Measurements from ENCODE around the gene KCNIP1. TPM values are rescaled to one million over a fixed set of nuclear protein-coding genes. Genes with fewer than 3 reads are reported as not detected.
A peak's percentile ranks its signal among the peaks of the same experiment; 100 is the strongest.

The KCNIP1 gene
- total and polyA plus RNA-seq, 2 of the 13 experiments (the other 11 are each of a cell fraction or from before 2014, with no cell fraction given): not detected

GRCh38 chr5:170517411-170517810 is 13.6 kb downstream of the KCNIP1 start:
- Histone ChIP-seq H3K27me3 (ENCODE audit: control insufficient read depth in 1 of 2, insufficient read depth in 2 of 2, low read length in 2 of 2) (peaks cover 0 to 5% of the 10 kb centered on the region in 2 experiments; a peak in 2 of 5 replicates), H3K36me3 (replicated peaks in 1 of 2; ENCODE audit: control insufficient read depth in 1 of 2, insufficient read depth in 2 of 2, low read length in 2 of 2) (no peaks in the 10 kb centered on the region), H2AFZ (ENCODE audit: low read length) (no peak overlapping the region), H3K27ac (ENCODE audit: extremely low read length, insufficient read depth, low read length) (no peak overlapping the region), H4K20me1 (ENCODE audit: insufficient read depth, low read length) (no peaks in the 10 kb centered on the region), H3K79me2 (ENCODE audit: insufficient read depth, low read length) (no peaks in the 10 kb centered on the region), H3K4me1 (ENCODE audit: insufficient read depth, low read length) (no peaks in the 10 kb centered on the region), H3K4me2 (ENCODE audit: low read depth, low read length) (no peak overlapping the region), H3K9ac (ENCODE audit: insufficient read depth, low read depth, low read length) (no peak overlapping the region), H3K9me3 (ENCODE audit: low read length) (no peaks in the 10 kb centered on the region), H3K4me3 (replicated peaks in 1 of 3; ENCODE audit: insufficient read depth in 1 of 3, low read depth in 2 of 3, low read length in 3 of 3) (no peak overlapping the region)
- no peak for ATAC-seq
- TF ChIP-seq CREB1 (IDR thresholded peaks at IDR 0.05): peak; percentile 81
- TF ChIP-seq CREB1 (CRISPR knock-in tag; IDR thresholded peaks at IDR 0.05): no peak
- no peak for TF ChIP-seq RBFOX2 (IDR thresholded peaks at IDR 0.05; ENCODE audit: low read depth, low read length)
- no peak for TF ChIP-seq MEF2D (CRISPR knock-in tag; IDR thresholded peaks at IDR 0.05)
- no peak for FAIRE-seq
- no peak for DNase-seq (ENCODE audit: low spot score)
- 3% methylated on average over 2 of the region's 2 CpGs for WGBS (ENCODE audit: low lambda C conversion rate)
- POLR2A ChIA-PET: no interaction called here
- intact Hi-C loops (cut with micrococcal nuclease; ENCODE audit: unreplicated experiment): no loop called here
- in situ Hi-C loops (cut with HindIII; ENCODE audit: extremely low pct_ligation_motif_present, low pct_unique_long_range_greater_than_20kb): no loop called here
- BruUV-seq (replicated peaks): no TSS peak
- CTCF ChIA-PET (ENCODE audit: low intra/inter-chr PET ratio, low total read pairs): no interaction called here

DNA sequence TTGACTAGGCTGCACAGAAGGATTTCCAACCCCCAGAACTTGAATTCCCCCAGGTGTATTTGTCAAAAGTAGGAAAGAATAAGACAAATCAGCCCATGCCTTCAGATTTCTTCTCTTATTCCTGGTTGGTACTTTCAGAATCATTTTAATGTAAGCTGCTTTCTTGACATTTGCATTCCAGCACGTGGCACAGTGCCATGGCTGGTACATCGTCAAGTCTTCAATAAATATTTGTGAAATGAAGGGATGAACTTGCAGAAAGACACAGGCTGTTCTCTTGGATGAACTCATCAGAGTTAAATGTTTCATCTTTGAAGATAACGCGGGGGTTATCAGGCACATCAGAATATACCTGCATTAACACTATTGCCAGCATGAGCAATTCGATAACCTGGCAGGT is 14.5 kb downstream of the KCNIP1 start:
- H3K36me3 ChIP-seq (replicated peaks in 1 of 2; ENCODE audit: control insufficient read depth in 1 of 2, insufficient read depth in 2 of 2, low read length in 2 of 2): no peaks in the 10 kb centered on the region
- no peak overlapping the region for H3K4me2 ChIP-seq (ENCODE audit: low read depth, low read length)
- ATAC-seq (no peak), FAIRE-seq (no peak), DNase-seq (ENCODE audit: low spot score) (no peak)
- POLR2A ChIA-PET: no interaction called here
- CTCF ChIA-PET (ENCODE audit: low intra/inter-chr PET ratio, low total read pairs): no interaction called here
- H3K27me3 ChIP-seq (ENCODE audit: control insufficient read depth in 1 of 2, insufficient read depth in 2 of 2, low read length in 2 of 2): peaks cover 0 to 3% of the 10 kb centered on the region in 2 experiments; a peak in 2 of 5 replicates
- 41% methylated on average over 5 of the region's 5 CpGs for WGBS (ENCODE audit: low lambda C conversion rate)
- H3K4me1 ChIP-seq (ENCODE audit: insufficient read depth, low read length): no peaks in the 10 kb centered on the region
- H3K9me3 ChIP-seq (ENCODE audit: low read length): no peaks in the 10 kb centered on the region
- intact Hi-C loops (cut with micrococcal nuclease; ENCODE audit: unreplicated experiment): no loop called here
- H2AFZ ChIP-seq (ENCODE audit: low read length): no peak overlapping the region
- in situ Hi-C loops (cut with HindIII; ENCODE audit: extremely low pct_ligation_motif_present, low pct_unique_long_range_greater_than_20kb): no loop called here
- no peak overlapping the region for H3K9ac ChIP-seq (ENCODE audit: insufficient read depth, low read depth, low read length)
- H4K20me1 ChIP-seq (ENCODE audit: insufficient read depth, low read length): no peaks in the 10 kb centered on the region
- H3K4me3 ChIP-seq (replicated peaks in 1 of 3; ENCODE audit: insufficient read depth in 1 of 3, low read depth in 2 of 3, low read length in 3 of 3): no peak overlapping the region
- H3K27ac ChIP-seq (ENCODE audit: extremely low read length, insufficient read depth, low read length): no peak overlapping the region
- no peaks in the 10 kb centered on the region for H3K79me2 ChIP-seq (ENCODE audit: insufficient read depth, low read length)
- no TSS peak for BruUV-seq (replicated peaks)
- TF ChIP-seq NFATC3 (CRISPR knock-in tag; IDR thresholded peaks at IDR 0.05): no peak
- no peak for TF ChIP-seq ZNF549 (CRISPR knock-in tag; IDR thresholded peaks at IDR 0.05)
- TF ChIP-seq CREB3 (CRISPR knock-in tag; IDR thresholded peaks at IDR 0.05): no peak
- TF ChIP-seq, protein P1, sequence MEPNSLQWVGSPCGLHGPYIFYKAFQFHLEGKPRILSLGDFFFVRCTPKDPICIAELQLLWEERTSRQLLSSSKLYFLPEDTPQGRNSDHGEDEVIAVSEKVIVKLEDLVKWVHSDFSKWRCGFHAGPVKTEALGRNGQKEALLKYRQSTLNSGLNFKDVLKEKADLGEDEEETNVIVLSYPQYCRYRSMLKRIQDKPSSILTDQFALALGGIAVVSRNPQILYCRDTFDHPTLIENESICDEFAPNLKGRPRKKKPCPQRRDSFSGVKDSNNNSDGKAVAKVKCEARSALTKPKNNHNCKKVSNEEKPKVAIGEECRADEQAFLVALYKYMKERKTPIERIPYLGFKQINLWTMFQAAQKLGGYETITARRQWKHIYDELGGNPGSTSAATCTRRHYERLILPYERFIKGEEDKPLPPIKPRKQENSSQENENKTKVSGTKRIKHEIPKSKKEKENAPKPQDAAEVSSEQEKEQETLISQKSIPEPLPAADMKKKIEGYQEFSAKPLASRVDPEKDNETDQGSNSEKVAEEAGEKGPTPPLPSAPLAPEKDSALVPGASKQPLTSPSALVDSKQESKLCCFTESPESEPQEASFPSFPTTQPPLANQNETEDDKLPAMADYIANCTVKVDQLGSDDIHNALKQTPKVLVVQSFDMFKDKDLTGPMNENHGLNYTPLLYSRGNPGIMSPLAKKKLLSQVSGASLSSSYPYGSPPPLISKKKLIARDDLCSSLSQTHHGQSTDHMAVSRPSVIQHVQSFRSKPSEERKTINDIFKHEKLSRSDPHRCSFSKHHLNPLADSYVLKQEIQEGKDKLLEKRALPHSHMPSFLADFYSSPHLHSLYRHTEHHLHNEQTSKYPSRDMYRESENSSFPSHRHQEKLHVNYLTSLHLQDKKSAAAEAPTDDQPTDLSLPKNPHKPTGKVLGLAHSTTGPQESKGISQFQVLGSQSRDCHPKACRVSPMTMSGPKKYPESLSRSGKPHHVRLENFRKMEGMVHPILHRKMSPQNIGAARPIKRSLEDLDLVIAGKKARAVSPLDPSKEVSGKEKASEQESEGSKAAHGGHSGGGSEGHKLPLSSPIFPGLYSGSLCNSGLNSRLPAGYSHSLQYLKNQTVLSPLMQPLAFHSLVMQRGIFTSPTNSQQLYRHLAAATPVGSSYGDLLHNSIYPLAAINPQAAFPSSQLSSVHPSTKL (CRISPR knock-in tag; IDR thresholded peaks at IDR 0.05): no peak
- TF ChIP-seq, protein P2, sequence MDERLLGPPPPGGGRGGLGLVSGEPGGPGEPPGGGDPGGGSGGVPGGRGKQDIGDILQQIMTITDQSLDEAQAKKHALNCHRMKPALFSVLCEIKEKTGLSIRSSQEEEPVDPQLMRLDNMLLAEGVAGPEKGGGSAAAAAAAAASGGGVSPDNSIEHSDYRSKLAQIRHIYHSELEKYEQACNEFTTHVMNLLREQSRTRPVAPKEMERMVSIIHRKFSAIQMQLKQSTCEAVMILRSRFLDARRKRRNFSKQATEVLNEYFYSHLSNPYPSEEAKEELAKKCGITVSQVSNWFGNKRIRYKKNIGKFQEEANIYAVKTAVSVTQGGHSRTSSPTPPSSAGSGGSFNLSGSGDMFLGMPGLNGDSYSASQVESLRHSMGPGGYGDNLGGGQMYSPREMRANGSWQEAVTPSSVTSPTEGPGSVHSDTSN (CRISPR knock-in tag; IDR thresholded peaks at IDR 0.05): no peak
- TF ChIP-seq XBP1 (CRISPR knock-in tag; IDR thresholded peaks at IDR 0.05): no peak
- TF ChIP-seq MAFF (IDR thresholded peaks at IDR 0.05; ENCODE audit: low read depth, low read length): no peak
- TF ChIP-seq PRPF4 (IDR thresholded peaks at IDR 0.05; ENCODE audit: low read depth, low read length, poor library complexity, severe bottlenecking): no peak
- TF ChIP-seq TEF (CRISPR knock-in tag; IDR thresholded peaks at IDR 0.05): no peak
- no peak for TF ChIP-seq ZMAT3 (CRISPR knock-in tag; conservative IDR thresholded peaks at IDR 0.05)

Data from HepG2 (cell line).